Panc1 (cell line): ENCODE measurements around the gene UGT1A8.

Source experiments
- CTCF ChIP-seq: fragments of 450-650 bp; IDR thresholded peaks from 2 replicates; pipeline ENCODE4 v1.5.1; 2017; ENCODE audit warnings: mild to moderate bottlenecking
- POLR2AphosphoS5 ChIP-seq: IDR thresholded peaks from 2 replicates; pipeline ENCODE4 v1.6.1; 2012; ENCODE audit warnings: mild to moderate bottlenecking, low read depth, low read length, moderate library complexity
- SIN3A ChIP-seq: IDR thresholded peaks from 2 replicates; pipeline ENCODE4 v1.6.1; 2012; ENCODE audit warnings: low read depth, mild to moderate bottlenecking, low read length, moderate library complexity, borderline replicate concordance; ENCODE audit not compliant: insufficient read depth
- TCF7L2 ChIP-seq: IDR thresholded peaks from 2 replicates; pipeline ENCODE4 v1.6.1; 2011; ENCODE audit warnings: mild to moderate bottlenecking, low read depth, low read length, inconsistent platforms
- TF ChIP-seq, protein P1 (sequence below), 2 experiments: IDR thresholded peaks; 2 replicates each; pipeline ENCODE4 v1.6.1; 2011 to 2012; ENCODE audit warnings: low read depth in 2 of 2, control low read depth in 1 of 2, low read length in 1 of 2, mild to moderate bottlenecking in 1 of 2, moderate library complexity in 1 of 2; ENCODE audit not compliant: insufficient read depth in 1 of 2

DNA sequence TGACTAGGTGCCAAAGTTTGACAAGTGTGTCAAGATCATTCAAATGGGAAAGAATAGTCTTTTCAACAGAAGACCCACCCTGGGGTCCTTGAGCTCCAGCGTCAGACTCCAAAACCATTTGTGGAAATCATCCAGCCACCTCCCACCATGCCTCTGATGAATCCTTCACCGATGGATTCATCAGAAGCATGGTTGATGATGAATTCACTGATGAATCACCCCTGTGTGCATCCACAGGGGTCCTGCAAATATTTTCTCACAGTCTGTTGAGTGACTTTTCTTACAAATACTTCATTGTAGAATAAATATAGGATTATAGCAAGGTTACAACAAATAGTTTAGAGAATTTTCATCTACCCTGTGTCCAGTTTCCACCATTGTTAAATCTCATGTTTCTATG lies 58.6 kb downstream of the UGT1A8 start:
- TF ChIP-seq SIN3A (no peak), TCF7L2 (no peak), CTCF (no peak), POLR2AphosphoS5 (no peak)
- TF ChIP-seq, protein P1, sequence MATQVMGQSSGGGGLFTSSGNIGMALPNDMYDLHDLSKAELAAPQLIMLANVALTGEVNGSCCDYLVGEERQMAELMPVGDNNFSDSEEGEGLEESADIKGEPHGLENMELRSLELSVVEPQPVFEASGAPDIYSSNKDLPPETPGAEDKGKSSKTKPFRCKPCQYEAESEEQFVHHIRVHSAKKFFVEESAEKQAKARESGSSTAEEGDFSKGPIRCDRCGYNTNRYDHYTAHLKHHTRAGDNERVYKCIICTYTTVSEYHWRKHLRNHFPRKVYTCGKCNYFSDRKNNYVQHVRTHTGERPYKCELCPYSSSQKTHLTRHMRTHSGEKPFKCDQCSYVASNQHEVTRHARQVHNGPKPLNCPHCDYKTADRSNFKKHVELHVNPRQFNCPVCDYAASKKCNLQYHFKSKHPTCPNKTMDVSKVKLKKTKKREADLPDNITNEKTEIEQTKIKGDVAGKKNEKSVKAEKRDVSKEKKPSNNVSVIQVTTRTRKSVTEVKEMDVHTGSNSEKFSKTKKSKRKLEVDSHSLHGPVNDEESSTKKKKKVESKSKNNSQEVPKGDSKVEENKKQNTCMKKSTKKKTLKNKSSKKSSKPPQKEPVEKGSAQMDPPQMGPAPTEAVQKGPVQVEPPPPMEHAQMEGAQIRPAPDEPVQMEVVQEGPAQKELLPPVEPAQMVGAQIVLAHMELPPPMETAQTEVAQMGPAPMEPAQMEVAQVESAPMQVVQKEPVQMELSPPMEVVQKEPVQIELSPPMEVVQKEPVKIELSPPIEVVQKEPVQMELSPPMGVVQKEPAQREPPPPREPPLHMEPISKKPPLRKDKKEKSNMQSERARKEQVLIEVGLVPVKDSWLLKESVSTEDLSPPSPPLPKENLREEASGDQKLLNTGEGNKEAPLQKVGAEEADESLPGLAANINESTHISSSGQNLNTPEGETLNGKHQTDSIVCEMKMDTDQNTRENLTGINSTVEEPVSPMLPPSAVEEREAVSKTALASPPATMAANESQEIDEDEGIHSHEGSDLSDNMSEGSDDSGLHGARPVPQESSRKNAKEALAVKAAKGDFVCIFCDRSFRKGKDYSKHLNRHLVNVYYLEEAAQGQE (IDR thresholded peaks at IDR 0.05; ENCODE audit: insufficient read depth in 1 of 2, low read depth in 2 of 2, low read length in 1 of 2), result no peak
